HG03565 (cell line): Measurements from ENCODE around the gene PHF19.

Source experiments
- ATAC-seq: cut with Tn5 transposase; IDR thresholded peaks from one replicate; pipeline ENCODE4 v1.9.1; 2021; ENCODE audit warnings: mild to moderate bottlenecking, moderate library complexity; ENCODE audit not compliant: unreplicated experiment

PHF19 gene

GRCh38 chr9:120874226-120875194 is 2.5 kb downstream of the PHF19 start:
- ATAC-seq: no peak

DNA sequence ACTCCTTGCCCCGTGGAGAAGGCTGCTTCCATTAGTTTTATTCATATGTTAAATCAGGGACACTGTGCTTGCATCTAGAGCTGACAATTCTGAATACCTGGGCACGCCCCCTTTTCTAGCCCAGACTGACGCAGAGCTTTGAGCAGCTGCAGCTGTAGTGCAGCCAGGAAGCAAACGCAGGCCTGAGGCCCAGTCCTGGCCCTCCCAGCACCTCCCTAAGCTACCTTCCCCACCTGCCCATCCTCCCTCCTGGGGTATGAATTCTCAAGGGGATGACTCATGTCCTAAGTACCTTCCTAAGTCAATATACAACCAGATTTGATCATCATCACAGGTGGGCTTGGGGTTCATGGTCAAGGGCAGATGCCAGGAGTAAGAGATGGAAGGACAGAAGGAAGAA is 3.5 kb downstream of the PHF19 start:
- ATAC-seq: no peak

- no peak for ATAC-seq
Measured at GRCh38 chr9:120872791-120873502, 4.0 kb downstream of the PHF19 start.

DNA sequence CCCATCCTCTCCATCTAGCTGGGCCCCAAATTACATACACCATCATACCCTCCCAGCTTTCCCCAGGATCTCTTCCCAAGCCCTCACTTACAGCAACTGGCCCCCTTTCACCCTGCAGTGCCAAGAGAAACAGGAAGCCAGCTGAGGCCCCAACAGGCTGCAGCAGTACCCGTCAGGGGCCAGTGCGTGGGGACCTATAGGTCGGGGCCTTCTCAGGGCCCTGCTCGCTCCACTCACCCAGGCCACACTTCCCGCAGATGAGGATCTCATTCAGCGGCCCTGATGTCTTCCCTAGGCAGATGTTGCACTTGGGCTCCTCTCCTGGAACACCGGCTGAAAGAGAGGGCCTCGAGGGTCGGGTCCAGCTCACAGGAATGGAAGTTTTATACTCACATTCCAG is 6.8 kb downstream of the PHF19 start:
- ATAC-seq: no peak

GRCh38 chr9:120869726-120870125 is 7.3 kb downstream of the PHF19 start:
- no peak for ATAC-seq

GRCh38 chr9:120869360-120869687 is 7.7 kb downstream of the PHF19 start:
- ATAC-seq: no peak

DNA sequence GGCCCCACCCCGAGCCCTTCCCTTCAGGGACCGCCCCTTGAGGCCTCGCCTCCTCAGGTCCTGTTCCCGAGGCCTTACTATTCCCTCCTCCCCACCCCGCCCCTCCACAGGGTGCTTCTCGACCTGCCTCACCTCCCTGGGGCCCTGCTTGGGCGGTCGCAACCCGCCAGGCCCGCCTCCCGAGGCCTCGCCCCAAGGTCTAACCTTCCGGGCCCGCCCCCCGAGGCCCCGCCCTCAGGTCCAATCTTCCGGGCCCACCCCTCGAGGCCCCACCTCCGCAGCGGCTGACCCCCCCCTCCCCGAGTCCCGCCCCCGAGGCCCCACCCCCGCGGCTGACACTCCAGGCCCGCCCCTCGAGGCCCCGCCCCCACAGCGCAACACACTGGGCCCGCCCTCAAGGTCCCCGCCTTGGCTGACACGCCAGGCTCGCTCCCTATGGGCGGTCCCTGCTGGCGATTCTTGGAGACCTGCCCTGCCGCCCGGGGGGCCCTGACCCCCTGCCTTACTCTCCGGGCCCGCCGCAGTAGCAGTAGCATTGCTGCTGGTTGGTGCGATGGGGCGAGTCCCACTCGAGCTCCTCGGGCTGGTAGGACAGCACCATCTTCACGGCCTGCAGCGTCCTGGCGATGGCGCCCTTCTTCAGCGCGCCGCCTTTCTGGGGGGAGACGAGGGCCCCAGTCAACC is 8.2 kb downstream of the PHF19 start:
- ATAC-seq: peak; percentile 83

DNA sequence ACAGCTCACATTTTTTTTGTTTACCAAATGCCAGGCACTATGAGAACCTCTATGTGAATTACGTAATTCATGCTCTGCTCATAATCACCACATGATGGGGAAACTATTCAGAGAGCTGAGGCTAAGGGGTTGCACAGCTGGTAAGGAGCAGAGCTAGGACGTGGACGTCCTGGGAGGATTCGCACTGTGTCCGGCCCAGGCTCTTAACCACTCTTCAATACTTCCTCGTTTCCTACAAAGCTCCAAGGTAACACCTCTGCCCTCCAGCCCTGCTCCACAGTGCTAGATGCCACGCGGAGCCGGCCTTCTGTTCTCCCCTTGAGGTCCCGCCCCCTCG is 8.7 kb downstream of the PHF19 start:
- no peak for ATAC-seq

DNA sequence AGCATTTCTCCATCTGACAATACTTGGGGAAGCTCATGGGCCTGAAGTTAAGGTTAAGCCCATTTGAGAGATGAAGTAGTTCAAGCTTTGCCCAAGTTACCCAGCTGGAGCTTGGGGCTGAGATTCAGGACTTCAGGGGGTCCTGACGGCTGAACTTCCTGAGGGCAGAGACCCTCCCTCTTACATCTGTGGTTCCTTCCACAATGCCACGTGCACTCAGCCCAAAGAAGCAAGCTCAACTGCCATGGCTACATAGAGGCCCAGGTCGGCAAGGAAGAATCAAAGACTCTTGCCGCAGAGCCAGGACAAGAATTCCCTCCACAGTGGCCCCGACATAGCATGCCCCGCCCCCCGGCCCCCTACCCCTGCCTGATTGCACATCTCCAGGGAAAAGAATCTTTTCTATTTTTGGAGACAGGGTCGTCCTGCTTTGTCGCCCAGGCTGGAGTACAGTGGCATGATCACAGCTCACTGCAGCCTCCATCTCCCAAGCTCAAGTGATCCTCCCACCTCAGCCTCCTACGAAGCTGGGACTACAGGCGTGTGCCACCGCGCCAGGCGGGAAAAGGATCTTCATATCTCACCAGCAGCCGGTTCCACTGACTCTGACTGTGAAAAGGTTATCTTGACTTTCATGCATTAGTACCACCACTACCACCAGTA is 9.2 kb downstream of the PHF19 start:
- no peak for ATAC-seq

DNA sequence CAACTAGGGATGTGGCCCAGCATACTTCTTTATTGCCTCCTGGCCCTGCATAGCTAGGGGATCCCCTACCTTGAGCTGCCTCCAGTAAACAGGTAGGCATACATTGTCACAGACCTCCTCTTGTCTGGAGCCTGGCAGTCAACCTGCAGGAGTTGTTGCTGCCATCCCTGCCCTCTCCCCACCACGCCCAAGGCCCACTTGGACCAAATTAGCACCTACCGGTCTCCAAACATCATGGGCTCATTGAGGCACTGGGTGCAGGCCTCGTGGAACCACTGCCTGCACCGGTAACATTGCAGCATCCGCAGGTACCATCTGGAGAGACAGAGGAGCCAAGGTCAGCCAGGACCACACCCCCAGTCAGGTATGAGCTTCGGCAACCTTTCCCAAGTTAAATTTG is 10.3 kb downstream of the PHF19 start:
- no peak for ATAC-seq

DNA sequence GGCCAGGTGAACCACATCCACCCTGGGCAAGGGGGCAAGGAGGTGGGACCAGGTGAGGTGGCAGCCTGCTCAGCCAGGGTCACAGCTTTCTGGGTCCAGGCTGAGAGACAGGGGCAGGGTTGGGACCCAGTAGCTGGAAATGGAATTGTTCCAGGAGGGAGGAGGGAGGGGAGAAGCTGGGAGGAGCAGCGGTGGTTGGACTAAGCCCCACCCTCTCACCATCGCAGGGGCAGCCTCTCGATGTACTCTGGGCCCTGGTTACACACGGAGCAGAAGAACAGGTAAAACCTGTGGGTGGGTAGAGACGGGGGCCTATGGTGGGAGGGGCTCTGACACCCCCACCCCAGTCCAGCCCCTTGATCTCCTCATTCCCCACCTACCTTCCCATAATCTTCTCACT is 11.2 kb downstream of the PHF19 start:
- ATAC-seq: no peak

GRCh38 chr9:120865176-120865575 is 11.8 kb downstream of the PHF19 start:
- ATAC-seq: no peak

GRCh38 chr9:120864719-120865118 is 12.3 kb downstream of the PHF19 start:
- no peak for ATAC-seq

DNA sequence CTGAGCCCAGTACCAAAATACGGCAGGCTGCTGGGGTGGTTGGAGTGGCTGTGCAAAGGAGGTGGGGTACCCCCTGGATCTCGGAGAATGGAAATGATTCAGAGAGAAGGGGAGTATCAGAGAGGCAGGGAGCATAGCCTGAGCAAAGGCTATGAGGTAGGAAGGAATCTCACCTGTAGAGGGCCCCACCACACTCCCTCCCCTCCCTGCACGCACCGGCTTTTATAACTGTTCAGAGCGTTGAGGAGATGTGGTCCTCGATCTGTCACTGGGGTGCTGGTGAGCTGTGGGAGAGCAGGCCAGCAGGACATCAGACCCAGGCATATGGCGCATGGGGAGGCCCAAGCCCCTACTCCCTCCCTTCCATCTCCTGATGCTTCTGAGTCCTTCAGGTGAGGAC is 13.2 kb downstream of the PHF19 start:
- no peak for ATAC-seq

DNA sequence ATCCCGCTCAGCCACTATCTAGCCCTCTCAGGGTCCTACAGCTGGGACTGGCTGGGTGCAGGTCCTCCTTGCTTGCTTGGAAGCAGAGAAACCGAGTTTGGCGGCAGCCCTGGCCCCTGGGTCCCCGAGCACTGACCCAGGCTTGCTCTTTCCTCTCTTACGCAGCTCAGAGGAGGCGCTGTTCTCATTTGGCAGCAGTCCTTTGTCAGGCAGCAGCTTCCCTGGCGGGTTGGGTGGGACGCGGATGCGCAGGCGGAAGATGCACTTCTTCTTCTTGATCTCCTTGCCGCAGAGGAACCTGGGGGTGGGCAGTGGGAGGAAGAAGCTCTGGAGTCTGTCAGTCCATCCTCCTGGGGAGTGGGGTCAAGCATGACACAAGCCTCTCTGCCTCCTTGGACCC is 14.5 kb downstream of the PHF19 start:
- ATAC-seq: no peak

GRCh38 chr9:120861935-120862334 is 15.1 kb downstream of the PHF19 start:
- ATAC-seq: no peak

DNA sequence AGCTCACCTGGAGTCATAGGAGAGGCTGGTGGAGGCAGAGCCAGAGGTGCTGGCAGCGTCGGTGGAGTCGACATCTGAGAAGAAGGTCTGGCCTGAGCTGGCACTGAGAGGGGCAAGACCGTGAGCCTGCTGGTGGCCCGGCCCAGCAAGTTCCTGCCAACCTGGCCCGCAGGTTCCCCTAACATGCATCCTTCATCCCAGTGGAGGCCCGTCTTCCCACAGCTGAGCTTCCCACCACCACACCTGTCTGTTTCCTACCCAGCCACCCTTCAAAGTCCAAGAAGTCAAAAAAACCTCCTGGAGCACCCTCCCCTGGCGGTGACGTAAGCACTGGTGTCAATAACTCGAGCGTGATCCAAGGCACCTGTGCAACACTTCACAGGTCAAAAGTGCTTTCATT is 16.9 kb downstream of the PHF19 start:
- no peak for ATAC-seq

DNA sequence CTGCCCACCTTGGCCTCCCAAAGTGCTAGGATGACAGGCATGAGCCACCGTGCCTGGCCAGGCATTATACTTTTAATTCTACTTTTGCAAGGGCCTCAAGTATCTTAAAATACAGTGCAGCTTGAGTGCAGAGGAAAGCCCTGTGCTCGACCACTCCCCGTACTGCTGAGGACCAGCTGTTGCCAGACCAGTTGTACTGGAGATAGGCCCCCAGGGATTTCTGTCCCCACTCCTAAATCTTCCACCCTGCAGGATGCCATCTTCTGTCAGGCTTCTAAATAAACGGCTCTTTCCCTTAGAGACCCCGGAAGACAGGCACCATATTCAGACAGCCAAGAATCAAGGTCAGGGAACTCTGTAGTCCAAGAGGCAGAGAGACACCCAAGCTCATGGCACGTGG is 17.6 kb downstream of the PHF19 start:
- ATAC-seq: no peak

DNA sequence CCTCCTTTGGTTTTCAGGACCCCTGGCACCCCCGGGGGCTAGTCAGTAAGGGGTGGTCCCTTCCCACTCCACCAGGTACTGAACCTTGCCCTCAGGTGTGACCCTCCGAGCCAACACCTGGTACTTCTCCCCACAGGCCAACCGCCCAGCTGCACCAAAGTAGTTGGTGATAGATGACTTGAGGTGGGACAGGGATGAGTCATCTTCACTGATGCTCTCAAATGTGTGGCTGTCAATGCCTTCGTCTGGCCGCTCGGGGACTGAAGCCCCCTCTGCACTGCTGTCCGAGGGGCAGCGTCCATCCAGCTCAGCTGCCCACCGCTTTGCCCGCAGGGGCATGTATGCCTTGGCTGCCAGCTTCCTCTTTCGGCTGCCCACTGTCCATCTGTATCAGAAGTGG is 19.1 kb downstream of the PHF19 start:
- no peak for ATAC-seq

GRCh38 chr9:120857481-120857880 is 19.5 kb downstream of the PHF19 start:
- no peak for ATAC-seq

- ATAC-seq: no peak
Measured at GRCh38 chr9:120856700-120857099, 20.3 kb downstream of the PHF19 start.
